CD4-positive, alpha-beta T cell treated with Interleukin-6 for 4 hours (primary cell): ENCODE measurements around the gene CLDN14.

Experiments used
- DNase-seq: peaks from one replicate; pipeline ENCODE4 v3.0.0-alpha.2; 2020; ENCODE audit warnings: mixed read lengths

The CLDN14 gene

DNA sequence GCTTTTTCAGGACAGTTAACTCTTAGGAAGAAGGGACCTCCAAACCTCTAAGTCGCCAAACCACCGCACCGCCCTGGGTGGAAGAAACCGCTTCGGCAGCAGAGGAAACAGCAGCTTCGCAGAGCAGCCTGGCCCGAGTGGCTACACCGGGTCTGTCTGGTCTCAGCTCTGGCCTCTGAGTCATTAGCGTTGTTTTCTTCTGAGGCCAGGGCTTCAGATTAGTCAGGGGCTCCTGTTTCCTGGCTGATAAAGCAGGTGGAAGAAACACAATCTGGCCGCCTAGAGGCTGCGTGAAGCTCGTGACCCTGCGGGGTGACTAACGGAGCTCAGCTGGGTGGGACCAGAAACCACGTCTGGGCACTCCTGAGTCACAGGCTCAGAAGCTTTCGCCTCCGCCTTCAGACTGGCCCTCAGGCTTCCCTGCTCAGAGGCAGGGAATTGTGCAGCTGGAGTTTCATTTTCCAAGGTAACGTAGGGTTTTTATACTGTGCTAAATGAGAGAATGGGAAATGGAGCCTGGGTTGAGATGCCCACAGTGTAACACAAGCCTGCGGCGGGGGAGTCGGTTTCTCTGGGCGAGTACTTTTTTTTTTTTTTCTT, 49.9 kb downstream of the CLDN14 start:
- peak; percentile 77 for DNase-seq

DNA sequence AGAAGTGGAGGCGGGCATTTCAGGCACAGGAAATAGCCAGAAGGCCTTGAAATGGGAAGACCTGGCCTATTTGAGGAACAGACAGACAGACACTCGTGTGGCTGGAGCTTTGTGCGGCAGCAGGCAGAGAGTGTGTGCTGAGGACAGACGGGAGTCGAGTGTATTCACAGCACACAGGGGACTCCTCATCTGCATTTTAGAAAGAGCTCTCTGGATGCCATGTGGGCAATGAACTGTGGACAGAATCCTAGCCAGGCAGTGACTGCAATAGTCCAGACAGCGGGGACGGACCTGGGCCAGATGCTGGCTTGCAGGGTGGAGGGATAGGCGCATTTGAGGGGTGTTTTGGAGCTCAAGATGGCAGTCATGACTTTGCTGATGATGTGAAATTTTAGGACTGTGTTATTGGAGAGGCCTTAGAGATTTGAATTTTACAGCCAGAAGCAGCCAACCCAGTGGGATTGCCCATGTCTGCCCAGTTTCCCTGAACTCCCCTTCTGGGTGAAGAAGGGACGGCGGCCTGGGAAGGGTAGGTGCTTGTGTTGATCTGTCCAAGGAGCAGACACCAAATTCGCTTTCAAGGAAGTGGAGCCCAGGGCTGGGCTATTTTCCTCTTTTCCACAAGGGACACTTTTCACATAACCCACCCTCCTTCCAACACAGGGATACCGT, 51.0 kb downstream of the CLDN14 start:
- DNase-seq, result no peak

DNA sequence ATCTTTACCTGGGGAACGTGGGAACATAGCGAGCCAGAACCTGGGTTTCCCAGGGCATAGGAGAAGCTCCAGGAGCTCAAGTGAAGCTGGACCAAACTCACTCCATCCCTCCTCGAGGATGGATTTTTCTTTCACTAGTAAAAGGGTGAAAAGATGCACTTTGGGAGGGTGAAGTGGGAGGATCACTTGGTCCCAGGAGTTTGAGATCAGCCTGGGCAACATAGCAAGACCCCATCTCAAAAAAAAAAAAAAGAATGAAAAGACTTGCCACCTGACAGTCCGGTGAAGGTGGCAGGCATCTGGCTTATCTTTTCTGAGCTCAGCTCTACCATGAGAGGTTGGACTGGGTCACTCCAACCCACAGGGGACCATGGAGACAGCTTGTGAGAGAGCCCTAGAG, 52.4 kb downstream of the CLDN14 start:
- no peak for DNase-seq

GRCh38 chr21:36425286-36425685, 54.6 kb downstream of the CLDN14 start:
- no peak for DNase-seq

DNA sequence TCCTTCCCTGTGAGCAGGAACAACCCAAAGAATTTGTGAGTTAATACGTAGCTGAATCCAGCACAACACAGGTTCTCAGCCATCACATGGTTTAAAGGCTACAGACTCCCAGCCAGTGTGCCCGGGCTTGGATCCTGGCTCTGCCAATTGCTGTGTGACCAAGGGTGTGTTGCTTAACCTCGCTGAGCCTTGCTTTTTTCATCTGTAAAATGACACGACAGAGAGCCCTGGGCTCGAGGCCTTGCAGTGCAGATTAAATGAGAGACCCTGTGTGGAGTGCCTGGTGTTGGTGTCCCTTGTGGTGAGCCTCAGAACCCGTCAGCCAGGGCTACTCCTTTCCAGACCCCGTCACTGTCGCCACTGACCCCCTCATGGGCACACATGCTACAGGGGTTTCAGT, 55.3 kb downstream of the CLDN14 start:
- no peak for DNase-seq

- DNase-seq, result no peak
Measured at GRCh38 chr21:36423771-36424433, 56.0 kb downstream of the CLDN14 start.

DNA sequence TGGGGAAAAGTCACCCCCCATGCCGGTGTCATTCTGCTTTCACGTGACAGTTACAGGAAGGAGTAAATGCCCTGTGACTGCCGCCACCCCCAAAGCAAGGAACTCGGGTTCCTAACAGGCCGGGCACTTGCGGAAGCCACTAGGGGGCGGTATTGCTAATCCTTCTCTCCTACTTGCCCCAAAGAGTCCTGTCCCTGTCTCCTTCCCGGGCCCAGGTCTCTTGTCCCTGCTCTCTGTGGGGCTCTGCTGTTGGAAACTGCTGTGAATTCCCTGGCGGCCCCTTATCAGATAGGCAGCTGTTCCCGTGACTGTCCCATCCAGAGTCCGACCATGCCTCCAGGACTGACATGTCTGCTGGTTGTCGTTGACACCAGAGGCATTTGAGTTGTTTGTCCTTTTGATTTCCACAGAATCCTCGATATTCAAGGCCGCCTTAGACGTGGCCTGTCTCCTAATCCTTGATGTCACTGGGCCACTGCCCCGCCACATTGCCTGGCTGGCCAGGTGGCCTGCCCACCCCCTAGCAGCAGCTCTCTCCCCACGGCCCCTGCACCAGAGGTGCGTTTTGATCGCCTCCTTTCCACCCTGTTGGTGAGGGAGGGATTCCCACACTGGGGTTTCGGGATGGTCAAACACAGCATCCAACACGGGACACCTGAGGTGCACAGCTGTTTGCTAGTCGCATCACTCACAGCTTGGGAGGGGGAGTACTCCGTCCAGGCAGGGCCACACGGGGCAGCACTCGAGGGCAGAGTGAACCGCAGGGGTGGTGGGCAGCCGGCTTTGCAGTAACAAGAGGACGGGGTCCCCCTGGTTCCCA, 57.4 kb downstream of the CLDN14 start:
- DNase-seq, result peak; percentile 46

GRCh38 chr21:36420571-36421339, 59.2 kb downstream of the CLDN14 start:
- DNase-seq, result no peak

- DNase-seq, result peak; percentile 57
Measured at GRCh38 chr21:36419996-36420395, 59.9 kb downstream of the CLDN14 start.

- DNase-seq, result no peak
Measured at GRCh38 chr21:36419241-36419640, 60.7 kb downstream of the CLDN14 start.

DNA sequence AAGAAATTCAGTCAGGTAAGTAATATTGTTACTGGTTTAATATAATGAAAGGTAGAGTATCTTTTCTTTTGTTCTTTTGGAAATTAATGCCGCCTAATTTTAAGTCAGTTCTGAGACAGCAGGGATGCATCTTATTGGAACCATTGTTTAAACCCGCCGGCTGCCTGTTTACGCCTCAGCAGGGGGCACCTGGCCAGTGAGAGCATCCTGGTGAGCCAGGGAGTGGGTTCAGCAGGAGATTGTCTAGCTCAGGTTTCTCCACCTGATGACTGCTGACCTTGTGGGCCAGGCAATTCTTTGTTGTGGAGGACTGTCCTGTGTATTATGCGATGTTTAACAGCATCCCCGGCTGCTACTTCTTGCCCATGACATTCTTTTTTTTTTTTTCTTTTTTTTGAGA, 64.5 kb downstream of the CLDN14 start:
- DNase-seq, result no peak

DNA sequence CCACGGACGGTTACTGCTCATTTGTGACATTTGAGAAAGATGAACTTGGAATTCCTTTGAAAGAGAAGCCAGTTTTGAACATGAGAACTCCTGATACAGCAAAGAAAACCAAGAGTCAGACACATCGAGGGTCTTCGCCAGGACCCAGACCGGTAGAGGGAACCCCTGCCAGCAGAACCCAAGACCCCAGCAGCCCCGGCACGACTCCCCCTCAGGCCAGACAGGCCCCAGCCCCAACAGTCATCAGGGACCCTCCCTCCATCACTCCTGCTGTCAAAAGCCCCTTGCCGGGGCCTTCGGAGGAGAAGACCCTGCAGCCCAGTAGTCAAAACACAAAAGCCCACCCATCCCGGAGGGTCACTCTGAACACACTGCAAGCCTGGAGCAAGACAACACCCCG, 67.0 kb downstream of the CLDN14 start:
- DNase-seq, result no peak

- no peak for DNase-seq
Measured at GRCh38 chr21:36411301-36411700, 68.6 kb downstream of the CLDN14 start.
